C1 segment of cervical spinal cord (tissue), 14 donors: ENCODE measurements around the gene ZBTB45.
A peak's percentile ranks its signal among the peaks of the same experiment; 100 is the strongest.

Experiments
- DNase-seq, 14 donors: peaks; one replicate each; lab custom pipeline; 2025; lab: John Stamatoyannopoulos, UW

Gene ZBTB45

GRCh38 chr19:58519355-58520256 is at the start of gene ZBTB45:
Gene ZBTB45 (minus strand): TSS chr19:58519810. CDS start chr19:58517673, 2,137 bp downstream.
- DNase-seq = peak; percentile 66 to 96 (median 89)

- DNase-seq = no peak
Measured at GRCh38 chr19:58568453-58569130, 49.0 kb upstream of the ZBTB45 start.

GRCh38 chr19:58566989-58567388 is 47.4 kb upstream of the ZBTB45 start:
- DNase-seq = no peak

GRCh38 chr19:58563823-58564222 is 44.2 kb upstream of the ZBTB45 start:
- DNase-seq = no peak

GRCh38 chr19:58563034-58563573 is 43.5 kb upstream of the ZBTB45 start:
- no peak for DNase-seq

- DNase-seq = no peak
Measured at GRCh38 chr19:58562122-58563033, 42.8 kb upstream of the ZBTB45 start.

GRCh38 chr19:58561373-58562121 is 41.9 kb upstream of the ZBTB45 start:
- no peak for DNase-seq

- DNase-seq = no peak
Measured at GRCh38 chr19:58560921-58561320, 41.3 kb upstream of the ZBTB45 start.

GRCh38 chr19:58560007-58560887 is 40.6 kb upstream of the ZBTB45 start:
- no peak for DNase-seq

GRCh38 chr19:58559275-58560006 is 39.8 kb upstream of the ZBTB45 start:
- no peak for DNase-seq

- no peak for DNase-seq
Measured at GRCh38 chr19:58558623-58559274, 39.1 kb upstream of the ZBTB45 start.

- DNase-seq = no peak
Measured at GRCh38 chr19:58558066-58558622, 38.5 kb upstream of the ZBTB45 start, which contains the start of gene UBE2M. Gene UBE2M (minus strand): TSS chr19:58558611. CDS start chr19:58558381, 230 bp downstream.

GRCh38 chr19:58557221-58558065 is 37.8 kb upstream of the ZBTB45 start:
- DNase-seq = no peak

GRCh38 chr19:58556622-58557220 is 37.1 kb upstream of the ZBTB45 start:
- no peak for DNase-seq

GRCh38 chr19:58555920-58556621 is 36.5 kb upstream of the ZBTB45 start:
- DNase-seq = no peak

- DNase-seq = no peak
Measured at GRCh38 chr19:58555369-58555885, 35.8 kb upstream of the ZBTB45 start.
